ENCODE measurements around the gene SLC35F6.
A peak's percentile ranks its signal among the peaks of the same experiment; 100 is the strongest.

GRCh38 chr2:26785431-26786206, 21.5 kb downstream of the SLC35F6 start, which contains the start of gene CENPA:
- TF ChIP-seq CTCF (IDR thresholded peaks at IDR 0.05) (peak; percentile 39 to 53 (median 42)), POLR2A (IDR thresholded peaks at IDR 0.05) (no peak)
